ENCODE data around the gene EPS15.

GRCh38 chr1:51329443-51330325 is 189.4 kb downstream of the EPS15 start:
- TF ChIP-seq POLR2A (IDR thresholded peaks at IDR 0.05) (no peak), CTCF (IDR thresholded peaks at IDR 0.05) (no peak), EP300 (IDR thresholded peaks at IDR 0.05) (no peak)

Measured in tibial nerve (tissue), 4 donors.